NB4 (cell line): ENCODE measurements around the gene NR4A2.
"Not testable (repeated sequence)": the region's sequence is repeated elsewhere in the genome, so short reads cannot be mapped to it uniquely, and the experiment has no call there.

Experiments
- DNase-seq: peaks from one replicate; pipeline ENCODE4 v3.0.0; 2010; ENCODE audit warnings: low read depth
- H3K4me3 ChIP-seq: one replicate; pipeline ENCODE4 v1.5.1; 2011; ENCODE audit warnings: mild to moderate bottlenecking, low read depth, low read length, moderate library complexity
- CTCF ChIP-seq: IDR thresholded peaks from one replicate; pipeline ENCODE4 v1.5.1; 2012; ENCODE audit warnings: low read depth, low read length
- MAX ChIP-seq: IDR thresholded peaks from 2 replicates; pipeline ENCODE4 v1.6.1; 2011; ENCODE audit warnings: low read depth, low read length
- MYC ChIP-seq: IDR thresholded peaks from 2 replicates; pipeline ENCODE4 v1.6.1; 2011; ENCODE audit warnings: low read depth, low read length
- POLR2A ChIP-seq: IDR thresholded peaks from 2 replicates; pipeline ENCODE4 v1.6.1; 2011; ENCODE audit warnings: mild to moderate bottlenecking; ENCODE audit not compliant: insufficient read length; ENCODE audit errors: extremely low read depth

The NR4A2 gene

GRCh38 chr2:156309917-156310316 is 22.6 kb downstream of the NR4A2 start:
- H3K4me3 ChIP-seq = no peak overlapping the region
- DNase-seq = no peak
- TF ChIP-seq POLR2A (no peak), MYC (no peak)

- H3K4me3 ChIP-seq = no peak overlapping the region
- TF ChIP-seq MAX = no peak
- peak; percentile 34 for DNase-seq
Observed at GRCh38 chr2:156309167-156309566, 23.4 kb downstream of the NR4A2 start.

- no peak overlapping the region for H3K4me3 ChIP-seq
- no peak for DNase-seq
- TF ChIP-seq POLR2A = no peak
- no peak for TF ChIP-seq CTCF
- TF ChIP-seq MYC = no peak
- TF ChIP-seq MAX = no peak
Observed at GRCh38 chr2:156306821-156307220, 25.7 kb downstream of the NR4A2 start.

GRCh38 chr2:156305121-156305520 is 27.4 kb downstream of the NR4A2 start:
- TF ChIP-seq CTCF = no peak
- no peak for TF ChIP-seq MYC
- TF ChIP-seq MAX = no peak
- no peak for TF ChIP-seq POLR2A
- DNase-seq = no peak
- no peak overlapping the region for H3K4me3 ChIP-seq

GRCh38 chr2:156300337-156300736 is 32.2 kb downstream of the NR4A2 start:
- no peak for TF ChIP-seq POLR2A
- no peak for TF ChIP-seq CTCF
- no peak for TF ChIP-seq MYC
- TF ChIP-seq MAX = no peak
- no peak overlapping the region for H3K4me3 ChIP-seq
- no peak for DNase-seq

- TF ChIP-seq POLR2A (no peak), CTCF (no peak), MAX (no peak), MYC (no peak)
- no peak for DNase-seq
- H3K4me3 ChIP-seq = no peak overlapping the region
Observed at GRCh38 chr2:156294945-156295580, 37.5 kb downstream of the NR4A2 start.

GRCh38 chr2:156293382-156293781 is 39.1 kb downstream of the NR4A2 start:
- not testable (repeated sequence) for DNase-seq, H3K4me3 ChIP-seq
